HCT116 (cell line): ENCODE measurements around the gene SFXN3. TPM values are rescaled to one million over a fixed set of nuclear protein-coding genes. Genes with fewer than 3 reads are reported as not detected.

ENCODE experiments used
- ATAC-seq: fragments of 200-7000 bp; cut with Tn5 transposase; 2 replicates; pipeline ENCODE4 v1.9.1; 2020; ENCODE audit warnings: mild to moderate bottlenecking, moderate library complexity
- BruUV-seq: library from RNA; stranded (reverse); fragments of 400-500 nt; replicated peaks from 2 replicates; lab custom pipeline; 2021; lab: Mats Ljungman, UMichigan
- CTCF ChIA-PET: fragments of 300-600 bp; sonication (Branson Sonifier 250); formaldehyde crosslinking; loops from one replicate; lab custom pipeline; 2021; ENCODE audit warnings: antibody characterized with exemption; lab: Charles Lee
- POLR2A ChIA-PET: fragments of 300-600, 350-600 bp; sonication (Branson Sonifier 250); formaldehyde crosslinking; loops from one replicate; lab custom pipeline; 2021; ENCODE audit warnings: antibody characterized with exemption; lab: Charles Lee
- RAD21 ChIA-PET, 2 experiments: fragments of 300-600 bp; sonication (Branson Sonifier 250); formaldehyde crosslinking; loops; one replicate each; lab custom pipeline; 2023; ENCODE audit warnings: low total read pairs in 2 of 2; ENCODE audit not compliant: uncharacterized antibody in 2 of 2, unreplicated experiment in 2 of 2, low non-redundant PET in 1 of 2; lab: Charles Lee
- DNase-seq: peaks from one replicate; pipeline ENCODE4 v3.0.0-alpha.2; 2010; ENCODE audit warnings: low read depth, low spot score
- H2AFZ ChIP-seq: fragments of 200-600 bp; shearing (Covaris generic), sonication (generic); 2 replicates; pipeline ENCODE4 v1.6.1; 2017; ENCODE audit warnings: low read depth, mixed run types, mixed read lengths, antibody characterized with exemption, low read length; ENCODE audit not compliant: poor library complexity, severe bottlenecking
- H3K27ac ChIP-seq: 2 replicates; pipeline ENCODE4 v1.5.1; 2012; ENCODE audit warnings: low read depth, low read length
- H3K27me3 ChIP-seq: fragments of 200-600 bp; sonication (generic); 2 replicates; pipeline ENCODE4 v1.6.1; 2016; ENCODE audit warnings: mixed run types, low read length, mixed read lengths; ENCODE audit not compliant: insufficient read depth
- H3K36me3 ChIP-seq, 2 experiments: fragments of 200-500 bp in 1 of 2; fragments of 200-600 bp in 1 of 2; sonication (Bioruptor generic) in 1 of 2; sonication (generic) in 1 of 2; 2 replicates each; pipeline versions ENCODE4 v1.5.1 to v1.6.1; 2014 to 2016; ENCODE audit warnings: low read length in 2 of 2, inconsistent platforms in 1 of 2, mixed read lengths in 1 of 2, mixed run types in 1 of 2; ENCODE audit not compliant: insufficient read depth in 2 of 2, control insufficient read depth in 1 of 2
- H3K4me1 ChIP-seq, 2 experiments: fragments of 200-600 bp in 1 of 2; sonication (generic) in 1 of 2; 2 replicates each; pipeline versions ENCODE4 v1.5.1 to v1.6.1; 2012 to 2017; ENCODE audit warnings: low read length in 2 of 2, inconsistent platforms in 1 of 2, mild to moderate bottlenecking in 1 of 2, mixed read lengths in 1 of 2, mixed run types in 1 of 2, moderate library complexity in 1 of 2; ENCODE audit not compliant: insufficient read depth in 2 of 2, control insufficient read depth in 1 of 2
- H3K4me2 ChIP-seq: fragments of 200-600 bp; sonication (generic); 2 replicates; pipeline ENCODE4 v1.6.1; 2017; ENCODE audit warnings: mixed run types, low read length, mixed read lengths
- H3K4me3 ChIP-seq, 2 experiments: fragments of 200-600 bp in 1 of 2; sonication (generic) in 1 of 2; replicated peaks in 1 of 2; 2 replicates each; pipeline ENCODE4 v1.5.1; 2011 to 2016; ENCODE audit warnings: low read length in 2 of 2, control low read depth in 1 of 2, low read depth in 1 of 2, mild to moderate bottlenecking in 1 of 2, mixed read lengths in 1 of 2, mixed run types in 1 of 2
- H3K79me2 ChIP-seq: fragments of 200-600 bp; sonication (generic); 2 replicates; pipeline ENCODE4 v1.6.1; 2017; ENCODE audit warnings: mild to moderate bottlenecking, mixed run types, low read length, moderate library complexity, mixed read lengths; ENCODE audit not compliant: insufficient read depth
- H3K9ac ChIP-seq: fragments of 200-600 bp; sonication (generic); 2 replicates; pipeline ENCODE4 v1.6.1; 2016; ENCODE audit warnings: low read length, mixed read lengths
- H3K9me2 ChIP-seq: fragments of 200-600 bp; sonication (generic), shearing (Covaris generic); 2 replicates; pipeline ENCODE4 v1.6.1; 2017; ENCODE audit warnings: mixed run types, mild to moderate bottlenecking, moderate library complexity; ENCODE audit not compliant: insufficient read depth
- H3K9me3 ChIP-seq, 2 experiments: fragments of 200-500 bp in 1 of 2; fragments of 200-600 bp in 1 of 2; sonication (Bioruptor generic) in 1 of 2; sonication (generic) in 1 of 2; 2 replicates each; pipeline ENCODE4 v1.6.1; 2014 to 2017; ENCODE audit warnings: low read length in 2 of 2, mixed read lengths in 2 of 2, inconsistent platforms in 1 of 2, low read depth in 1 of 2, mild to moderate bottlenecking in 1 of 2, mixed run types in 1 of 2, moderate library complexity in 1 of 2; ENCODE audit not compliant: control insufficient read depth in 1 of 2, insufficient read depth in 1 of 2
- H4K20me1 ChIP-seq: fragments of 200-600 bp; sonication (generic), shearing (Covaris generic); 2 replicates; pipeline ENCODE4 v1.6.1; 2017; ENCODE audit warnings: mixed run types, mild to moderate bottlenecking, moderate library complexity; ENCODE audit not compliant: insufficient read depth
- ATF3 ChIP-seq: IDR thresholded peaks from 2 replicates; pipeline ENCODE4 v1.6.1; 2012
- CBX3 ChIP-seq: IDR thresholded peaks from 2 replicates; pipeline ENCODE4 v1.6.1; 2012; ENCODE audit warnings: low read depth
- CEBPB ChIP-seq: IDR thresholded peaks from 2 replicates; pipeline ENCODE4 v1.6.1; 2012; ENCODE audit warnings: low read depth
- CTCF ChIP-seq, 3 experiments: fragments of 200-600 bp in 1 of 3; sonication (generic) in 1 of 3; IDR thresholded peaks in 2 of 3; conservative IDR thresholded peaks in 1 of 3; 2 replicates each; pipeline ENCODE4 v1.5.1; 2012 to 2017; ENCODE audit warnings: low read depth in 2 of 3, low read length in 2 of 3, antibody characterized with exemption in 1 of 3, borderline replicate concordance in 1 of 3, control low read depth in 1 of 3, mild to moderate bottlenecking in 1 of 3, mixed read lengths in 1 of 3, mixed run types in 1 of 3, moderate library complexity in 1 of 3; ENCODE audit not compliant: insufficient read depth in 1 of 3
- EGR1 ChIP-seq: IDR thresholded peaks from 2 replicates; pipeline ENCODE4 v1.6.1; 2012; ENCODE audit warnings: low read depth
- ELF1 ChIP-seq: IDR thresholded peaks from 2 replicates; pipeline ENCODE4 v1.6.1; 2012; ENCODE audit warnings: low read depth, borderline replicate concordance
- EZH2 ChIP-seq: fragments of 200-600 bp; sonication (generic); IDR thresholded peaks from 2 replicates; pipeline ENCODE4 v1.6.1; 2017; ENCODE audit warnings: antibody characterized with exemption, mixed run types
- EZH2phosphoT487 ChIP-seq: fragments of 200-600 bp; IDR thresholded peaks from 2 replicates; pipeline ENCODE4 v1.6.1; 2018; ENCODE audit warnings: antibody characterized with exemption, borderline replicate concordance
- MAX ChIP-seq: IDR thresholded peaks from 2 replicates; pipeline ENCODE4 v1.6.1; 2012
- POLR2AphosphoS5 ChIP-seq: IDR thresholded peaks from 2 replicates; pipeline ENCODE4 v1.6.1; 2011; ENCODE audit warnings: mild to moderate bottlenecking, low read depth, low read length, moderate library complexity
- RAD21 ChIP-seq: IDR thresholded peaks from 2 replicates; pipeline ENCODE4 v1.6.1; 2012; ENCODE audit warnings: low read depth, mild to moderate bottlenecking
- REST ChIP-seq: IDR thresholded peaks from 2 replicates; pipeline ENCODE4 v1.6.1; 2012; ENCODE audit warnings: low read depth
- SIN3A ChIP-seq: IDR thresholded peaks from 2 replicates; pipeline ENCODE4 v1.6.1; 2012; ENCODE audit warnings: low read depth
- SP1 ChIP-seq: IDR thresholded peaks from 2 replicates; pipeline ENCODE4 v1.6.1; 2012; ENCODE audit warnings: low read depth
- SRF ChIP-seq: IDR thresholded peaks from 2 replicates; pipeline ENCODE4 v1.6.1; 2012; ENCODE audit warnings: low read depth
- TCF7L2 ChIP-seq: IDR thresholded peaks from 2 replicates; pipeline ENCODE4 v1.7.0; 2011; ENCODE audit warnings: borderline replicate concordance, inconsistent platforms; ENCODE audit not compliant: insufficient read depth, insufficient read length; ENCODE audit errors: extremely low read depth
- YY1 ChIP-seq: IDR thresholded peaks from 2 replicates; pipeline ENCODE4 v1.6.1; 2011; ENCODE audit warnings: low read length, low read depth, moderate library complexity, mild to moderate bottlenecking; ENCODE audit not compliant: insufficient replicate concordance; ENCODE audit errors: extremely low read depth
- ZBTB33 ChIP-seq: IDR thresholded peaks from 2 replicates; pipeline ENCODE4 v1.6.1; 2011; ENCODE audit warnings: mild to moderate bottlenecking, low read length, moderate library complexity; ENCODE audit not compliant: insufficient replicate concordance; ENCODE audit errors: extremely low read depth
- ZFX ChIP-seq: fragments of 450-650 bp; IDR thresholded peaks from 2 replicates; pipeline ENCODE4 v1.6.1; 2017
- ZNF274 ChIP-seq: fragments of 200-500 bp; sonication (Bioruptor generic); IDR thresholded peaks from 2 replicates; pipeline ENCODE4 v1.6.1; 2014; ENCODE audit warnings: mild to moderate bottlenecking, low read depth, low read length, inconsistent platforms
- intact Hi-C: fragments of 100-400 bp; cut with micrococcal nuclease; formaldehyde crosslinking; loops from 2 replicates; pipeline ENCODE4 v1.10.0; 2022
- total RNA-seq: library from RNA; stranded (reverse); gene quantifications from one replicate; pipeline ENCODE4 v1.2.1, GENCODE V29; 2021; ENCODE audit not compliant: unreplicated experiment

SFXN3 gene
- total RNA-seq, 1 experiment from 2014 or later = 52.5 TPM

- no peaks in the 10 kb centered on the region for H3K9me2 ChIP-seq
- CTCF ChIA-PET = interaction anchor here (1.7 to 5.4 kb wide), 5 partner anchors 9 to 102 kb away, joined by 8 to 118 read pairs (median 55); partner anchors contain the start of genes PDZD7 and SFXN3
- DNase-seq (no peak), ATAC-seq (no peak)
- no peaks in the 10 kb centered on the region for H4K20me1 ChIP-seq
- H3K4me3 ChIP-seq = no peak overlapping the region
- no peak overlapping the region for H3K4me2 ChIP-seq
- peaks cover 15% of the 10 kb centered on the region; the same call in 1 of the 2 replicates for H3K79me2 ChIP-seq
- no peak for TF ChIP-seq CBX3
- no peak for TF ChIP-seq CTCF (IDR thresholded peaks at IDR 0.05 in 2 of 3, conservative IDR thresholded peaks at IDR 0.05 in 1 of 3; ENCODE audit: borderline replicate concordance in 1 of 3, insufficient read depth in 1 of 3, low read depth in 2 of 3, low read length in 2 of 3)
- no peak for TF ChIP-seq CEBPB
- TF ChIP-seq TCF7L2 = no peak
- no peak for TF ChIP-seq EZH2phosphoT487
- TF ChIP-seq EZH2 = no peak
- TF ChIP-seq MAX = no peak
- TF ChIP-seq POLR2AphosphoS5 = no peak
- TF ChIP-seq REST = no peak
- no peak for TF ChIP-seq ZFX
- no peak for TF ChIP-seq SRF
- TF ChIP-seq ELF1 = no peak
- TF ChIP-seq ATF3 = no peak
- no peak for TF ChIP-seq ZBTB33
- TF ChIP-seq ZNF274 = no peak
- TF ChIP-seq YY1 = no peak
- TF ChIP-seq SP1 = no peak
- no peak for TF ChIP-seq RAD21
- no peak for TF ChIP-seq EGR1
- no peak for TF ChIP-seq SIN3A
- H3K9ac ChIP-seq = no peak overlapping the region
- no peak overlapping the region for H3K27ac ChIP-seq
- BruUV-seq = no TSS peak
- no peaks in the 10 kb centered on the region for H3K9me3 ChIP-seq
- POLR2A ChIA-PET = interaction anchor here (1.1 kb wide), 1 partner anchor 9 kb away, joined by 4 read pairs; the partner anchor contains the start of genes PDZD7 and SFXN3
- RAD21 ChIA-PET = interaction anchor here in 1 of 2 experiments (1.2 to 1.3 kb wide), 2 partner anchors 21 to 25 kb away, joined by 3 read pairs; no protein-coding TSS in a partner anchor
- H3K36me3 ChIP-seq = peaks cover 17 to 37% of the 10 kb centered on the region in 2 experiments
- no peak overlapping the region for H2AFZ ChIP-seq
- H3K27me3 ChIP-seq = no peaks in the 10 kb centered on the region
- peaks cover 26 to 33% of the 10 kb centered on the region in 2 experiments for H3K4me1 ChIP-seq
- intact Hi-C loops = loop anchor here (2.0 kb wide), 1 partner anchor 173 kb away; no protein-coding TSS in a partner anchor
These were observed 9.0 kb downstream of the SFXN3 start for GRCh38 chr10:101040061-101040460.
